ENCODE measurements around the gene TMEM178B.

TMEM178B gene

DNA sequence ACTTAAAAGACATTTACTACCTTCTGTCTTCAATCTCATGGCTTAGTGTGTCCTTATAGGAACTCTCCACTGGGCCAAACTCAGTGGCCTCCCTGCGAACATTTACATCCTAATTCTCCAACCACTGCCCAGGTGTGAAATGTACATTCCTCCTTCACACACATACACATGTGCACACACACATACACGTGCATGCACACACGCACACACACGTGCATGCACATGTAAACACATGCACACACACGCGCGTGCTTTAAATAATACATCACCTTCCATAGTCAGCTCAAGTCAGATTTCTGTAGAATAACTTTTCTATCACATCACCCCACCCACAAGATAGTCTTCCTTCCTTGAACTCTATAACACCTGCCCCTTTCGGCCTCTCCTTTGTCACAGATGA is 216.5 kb downstream of the TMEM178B start:
- DNase-seq (ENCODE audit: low spot score), result no peak
- TF ChIP-seq, protein P1, sequence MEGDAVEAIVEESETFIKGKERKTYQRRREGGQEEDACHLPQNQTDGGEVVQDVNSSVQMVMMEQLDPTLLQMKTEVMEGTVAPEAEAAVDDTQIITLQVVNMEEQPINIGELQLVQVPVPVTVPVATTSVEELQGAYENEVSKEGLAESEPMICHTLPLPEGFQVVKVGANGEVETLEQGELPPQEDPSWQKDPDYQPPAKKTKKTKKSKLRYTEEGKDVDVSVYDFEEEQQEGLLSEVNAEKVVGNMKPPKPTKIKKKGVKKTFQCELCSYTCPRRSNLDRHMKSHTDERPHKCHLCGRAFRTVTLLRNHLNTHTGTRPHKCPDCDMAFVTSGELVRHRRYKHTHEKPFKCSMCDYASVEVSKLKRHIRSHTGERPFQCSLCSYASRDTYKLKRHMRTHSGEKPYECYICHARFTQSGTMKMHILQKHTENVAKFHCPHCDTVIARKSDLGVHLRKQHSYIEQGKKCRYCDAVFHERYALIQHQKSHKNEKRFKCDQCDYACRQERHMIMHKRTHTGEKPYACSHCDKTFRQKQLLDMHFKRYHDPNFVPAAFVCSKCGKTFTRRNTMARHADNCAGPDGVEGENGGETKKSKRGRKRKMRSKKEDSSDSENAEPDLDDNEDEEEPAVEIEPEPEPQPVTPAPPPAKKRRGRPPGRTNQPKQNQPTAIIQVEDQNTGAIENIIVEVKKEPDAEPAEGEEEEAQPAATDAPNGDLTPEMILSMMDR (IDR thresholded peaks at IDR 0.05; ENCODE audit: borderline replicate concordance, control extremely low read depth, extremely low read depth, insufficient read depth, missing control alignments), result no peak
- in situ Hi-C loops (cut with MboI; ENCODE audit: low sequenced_read_pairs, unreplicated experiment), result no loop called here

DNA sequence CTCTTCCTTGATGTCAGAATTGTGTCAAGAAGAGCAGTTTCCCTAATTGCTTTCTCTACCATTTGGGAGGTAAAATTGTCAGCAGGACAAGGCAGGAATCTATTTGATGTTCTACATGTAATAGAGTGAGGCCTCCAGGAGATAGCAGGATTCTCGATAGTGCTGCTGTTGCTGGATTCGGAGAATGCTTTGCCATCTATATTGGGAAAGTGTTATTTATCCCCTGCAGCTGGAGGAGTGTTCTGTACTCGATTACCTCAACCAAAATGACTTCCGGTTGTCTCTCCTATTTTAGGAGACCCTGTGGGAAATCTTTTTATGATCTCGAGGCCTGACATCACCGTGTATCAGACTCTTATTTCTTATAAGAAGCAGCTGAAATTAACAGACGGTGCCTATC is 217.1 kb downstream of the TMEM178B start:
- no peak for DNase-seq (ENCODE audit: low spot score)
- TF ChIP-seq, protein P1 (IDR thresholded peaks at IDR 0.05; ENCODE audit: borderline replicate concordance, control extremely low read depth, extremely low read depth, insufficient read depth, missing control alignments), result no peak
- in situ Hi-C loops (cut with MboI; ENCODE audit: low sequenced_read_pairs, unreplicated experiment), result no loop called here

DNA sequence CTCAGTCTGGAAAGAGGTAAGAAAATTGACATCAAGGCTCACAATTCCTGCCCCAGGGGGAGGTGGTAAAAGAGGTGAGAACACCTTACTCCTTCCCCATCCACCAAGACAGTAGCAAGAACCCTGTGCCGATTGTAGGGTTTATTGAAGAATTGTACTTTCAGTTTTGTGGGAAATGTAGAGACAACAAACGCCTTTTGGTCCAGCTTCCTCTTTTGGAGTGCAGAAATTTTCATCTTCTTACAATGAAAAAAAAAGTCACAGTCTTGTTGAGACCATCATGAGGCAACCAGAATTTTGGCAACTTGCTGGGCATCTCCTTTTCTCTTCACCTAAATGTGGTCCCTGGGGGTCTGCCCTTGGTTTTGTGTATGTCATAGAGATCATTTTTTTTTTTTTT is 217.7 kb downstream of the TMEM178B start:
- in situ Hi-C loops (cut with MboI; ENCODE audit: low sequenced_read_pairs, unreplicated experiment), result no loop called here
- TF ChIP-seq, protein P1 (IDR thresholded peaks at IDR 0.05; ENCODE audit: borderline replicate concordance, control extremely low read depth, extremely low read depth, insufficient read depth, missing control alignments), result no peak
- no peak for DNase-seq (ENCODE audit: low spot score)

DNA sequence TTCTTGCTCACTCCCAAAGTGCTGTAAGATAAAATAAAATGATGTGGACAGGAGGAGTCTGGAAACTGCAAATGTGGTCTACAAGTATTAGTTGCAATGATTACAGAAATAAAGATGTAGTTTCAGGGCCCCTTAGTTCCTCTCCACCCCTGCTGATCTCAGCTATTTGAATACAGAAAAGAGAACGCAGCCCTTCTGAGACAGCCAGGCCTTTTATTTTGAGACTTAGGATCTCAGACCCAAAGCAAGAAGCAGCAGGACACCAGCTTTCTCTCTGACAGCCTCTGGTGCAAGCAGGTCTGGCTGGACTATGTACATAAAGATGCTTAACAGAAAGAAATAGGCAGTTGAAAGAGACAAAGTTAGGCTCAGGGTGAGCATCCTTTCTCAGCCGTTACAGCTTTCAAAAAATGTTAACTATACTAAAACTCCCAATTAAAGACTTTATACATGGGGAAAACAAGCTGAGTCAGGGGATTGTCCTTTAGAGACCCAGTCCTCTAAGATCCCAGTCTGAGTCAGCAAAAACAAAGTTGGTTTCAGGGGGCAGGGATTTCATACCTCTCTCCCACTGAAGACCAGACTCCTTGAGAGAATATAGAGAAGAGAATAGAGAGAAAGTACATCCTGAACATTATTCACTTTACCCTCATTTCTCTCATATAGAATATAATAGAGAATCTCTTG is 220.4 kb downstream of the TMEM178B start:
- TF ChIP-seq, protein P1 (IDR thresholded peaks at IDR 0.05; ENCODE audit: borderline replicate concordance, control extremely low read depth, extremely low read depth, insufficient read depth, missing control alignments), result no peak

DNA sequence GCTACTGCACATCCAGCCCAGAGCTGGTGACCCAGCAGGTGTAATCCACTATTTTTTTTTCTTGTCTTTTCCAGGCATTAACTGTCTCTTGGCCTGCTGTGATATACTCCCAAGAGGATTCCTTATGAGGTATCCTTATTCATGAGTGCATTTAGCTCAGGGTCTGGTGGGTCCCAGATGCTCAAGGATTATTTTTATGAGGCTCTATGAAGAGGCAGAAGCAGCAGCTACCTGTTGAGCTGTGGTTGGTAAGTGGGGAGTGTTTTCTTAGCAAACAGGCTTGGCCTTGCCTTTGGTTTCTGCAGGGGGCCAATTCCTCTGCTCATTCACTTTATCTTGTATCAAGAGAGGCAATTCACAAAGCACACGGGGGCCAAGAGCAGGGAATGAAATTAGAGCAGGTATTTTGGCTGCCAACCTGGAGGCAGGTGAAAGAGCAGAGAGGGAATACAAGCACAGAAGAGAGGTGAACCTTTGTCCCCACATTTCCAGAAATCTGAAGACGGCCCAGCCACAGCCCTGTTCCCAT is 221.6 kb downstream of the TMEM178B start:
- TF ChIP-seq, protein P1 (IDR thresholded peaks at IDR 0.05; ENCODE audit: borderline replicate concordance, control extremely low read depth, extremely low read depth, insufficient read depth, missing control alignments), result no peak

More for the DNA sequence above, 220.4 kb downstream of the TMEM178B start:
- in situ Hi-C loops (cut with MboI; ENCODE audit: low sequenced_read_pairs, unreplicated experiment), result no loop called here
- DNase-seq (ENCODE audit: low spot score), result no peak

DNA sequence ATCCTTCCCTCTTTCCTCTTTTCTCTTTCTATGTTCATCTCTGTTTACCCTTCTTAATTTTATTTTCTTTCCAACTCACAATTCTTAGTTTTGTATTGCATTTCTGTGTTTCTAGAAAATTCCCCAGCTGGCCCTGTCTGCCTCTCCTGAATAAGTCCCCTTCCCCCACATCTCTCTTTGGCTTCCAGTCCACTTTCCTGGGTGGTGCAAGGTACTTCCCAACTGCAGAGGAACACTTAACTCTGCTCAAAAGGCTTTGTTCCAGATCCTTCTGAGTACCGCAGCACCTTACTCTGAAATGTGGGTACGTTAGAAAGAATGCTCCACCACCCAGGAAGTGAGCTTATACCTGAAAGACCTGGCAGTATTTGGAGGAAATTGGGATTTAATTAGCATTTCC is 227.0 kb downstream of the TMEM178B start:
- TF ChIP-seq, protein P1 (IDR thresholded peaks at IDR 0.05; ENCODE audit: borderline replicate concordance, control extremely low read depth, extremely low read depth, insufficient read depth, missing control alignments), result no peak
- no peak for DNase-seq (ENCODE audit: low spot score)
- in situ Hi-C loops (cut with MboI; ENCODE audit: low sequenced_read_pairs, unreplicated experiment), result no loop called here

More for the DNA sequence above, 221.6 kb downstream of the TMEM178B start:
- in situ Hi-C loops (cut with MboI; ENCODE audit: low sequenced_read_pairs, unreplicated experiment), result no loop called here
- no peak for DNase-seq (ENCODE audit: low spot score)

Measured in GM13976 (cell line).